ENCODE data around the gene NFATC1. TPM values are rescaled to one million over a fixed set of nuclear protein-coding genes. Genes with fewer than 3 reads are reported as not detected.

NFATC1 gene
- polyA plus RNA-seq, 1 of the 3 experiments (the other 2 are of a cell fraction) = 0.02 TPM

DNA sequence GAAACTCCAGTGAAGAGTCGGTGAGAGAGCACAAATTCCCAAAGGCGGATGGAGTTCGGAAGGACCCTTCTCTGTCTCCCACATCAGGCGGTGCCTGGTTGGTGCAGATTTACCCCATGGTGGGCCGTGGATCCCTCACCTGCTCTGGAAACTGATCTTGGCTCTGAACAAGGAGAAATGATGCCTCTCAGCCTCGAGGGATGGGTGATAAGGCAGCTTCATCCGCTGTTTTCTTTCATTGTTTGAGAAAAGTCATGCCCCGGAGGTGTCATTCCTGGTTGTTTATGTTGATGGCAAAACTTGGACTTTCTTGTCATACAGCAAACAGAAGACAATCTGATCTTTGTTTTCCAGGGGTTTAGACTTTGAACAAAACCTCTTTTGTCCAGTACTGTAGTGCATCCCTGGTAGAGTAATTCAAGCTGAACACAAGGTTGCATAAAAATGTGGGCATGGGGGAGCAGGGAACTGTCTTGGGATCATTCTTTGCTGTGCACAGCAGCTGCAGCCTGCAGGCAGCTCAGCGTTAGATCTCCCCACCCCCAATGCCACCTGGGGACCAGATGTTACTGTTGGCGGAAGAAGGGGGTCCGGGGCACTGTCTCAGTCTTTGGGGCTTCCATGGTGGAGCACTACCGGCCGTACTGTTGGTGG, 81.3 kb downstream of the NFATC1 start:
- CTCF ChIA-PET = interaction anchor here (0.7 kb wide), 1 partner anchor 1495 kb away, joined by 3 read pairs; no protein-coding TSS in a partner anchor
- no peaks in the 10 kb centered on the region for H3K36me3 ChIP-seq (replicated peaks in 1 of 2; ENCODE audit: control insufficient read depth in 1 of 2, insufficient read depth in 2 of 2, low read length in 1 of 2)
- no peak overlapping the region for H3K4me3 ChIP-seq (ENCODE audit: low read depth in 2 of 2, low read length in 1 of 2)
- no peak overlapping the region for H2AFZ ChIP-seq (ENCODE audit: low read depth)
- POLR2A ChIA-PET = no interaction called here
- H3K4me1 ChIP-seq (ENCODE audit: control insufficient read depth in 1 of 2, insufficient read depth in 2 of 2, low read depth in 1 of 2, low read length in 1 of 2) = no peaks in the 10 kb centered on the region
- no peaks in the 10 kb centered on the region for H3K79me2 ChIP-seq (ENCODE audit: insufficient read depth)
- H4K20me1 ChIP-seq (ENCODE audit: insufficient read depth) = no peaks in the 10 kb centered on the region
- H3K27ac ChIP-seq (ENCODE audit: low read depth in 2 of 2, low read length in 1 of 2) = no peak overlapping the region
- WGBS (ENCODE audit: low lambda C conversion rate) = 21% methylated on average over 13 of the region's 13 CpGs
- no peak for DNase-seq
- H3K4me2 ChIP-seq = no peak overlapping the region
- no peaks in the 10 kb centered on the region for H3F3A ChIP-seq (replicated peaks; ENCODE audit: insufficient read depth)
- no peak for TF ChIP-seq EP300 (IDR thresholded peaks at IDR 0.05; ENCODE audit: borderline replicate concordance in 1 of 2, low read depth in 1 of 2, low read length in 1 of 2)
- no peak for TF ChIP-seq ELF1 (IDR thresholded peaks at IDR 0.05)
- TF ChIP-seq, protein P1, sequence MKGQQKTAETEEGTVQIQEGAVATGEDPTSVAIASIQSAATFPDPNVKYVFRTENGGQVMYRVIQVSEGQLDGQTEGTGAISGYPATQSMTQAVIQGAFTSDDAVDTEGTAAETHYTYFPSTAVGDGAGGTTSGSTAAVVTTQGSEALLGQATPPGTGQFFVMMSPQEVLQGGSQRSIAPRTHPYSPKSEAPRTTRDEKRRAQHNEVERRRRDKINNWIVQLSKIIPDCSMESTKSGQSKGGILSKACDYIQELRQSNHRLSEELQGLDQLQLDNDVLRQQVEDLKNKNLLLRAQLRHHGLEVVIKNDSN (IDR thresholded peaks at IDR 0.05; ENCODE audit: borderline replicate concordance, low read depth) = no peak
- peaks cover 57% of the 10 kb centered on the region for H3K27me3 ChIP-seq (ENCODE audit: insufficient read depth)
- no peaks in the 10 kb centered on the region for H3K9me3 ChIP-seq
- H3K9ac ChIP-seq = no peak overlapping the region
- H3K9me2 ChIP-seq = no peaks in the 10 kb centered on the region

DNA sequence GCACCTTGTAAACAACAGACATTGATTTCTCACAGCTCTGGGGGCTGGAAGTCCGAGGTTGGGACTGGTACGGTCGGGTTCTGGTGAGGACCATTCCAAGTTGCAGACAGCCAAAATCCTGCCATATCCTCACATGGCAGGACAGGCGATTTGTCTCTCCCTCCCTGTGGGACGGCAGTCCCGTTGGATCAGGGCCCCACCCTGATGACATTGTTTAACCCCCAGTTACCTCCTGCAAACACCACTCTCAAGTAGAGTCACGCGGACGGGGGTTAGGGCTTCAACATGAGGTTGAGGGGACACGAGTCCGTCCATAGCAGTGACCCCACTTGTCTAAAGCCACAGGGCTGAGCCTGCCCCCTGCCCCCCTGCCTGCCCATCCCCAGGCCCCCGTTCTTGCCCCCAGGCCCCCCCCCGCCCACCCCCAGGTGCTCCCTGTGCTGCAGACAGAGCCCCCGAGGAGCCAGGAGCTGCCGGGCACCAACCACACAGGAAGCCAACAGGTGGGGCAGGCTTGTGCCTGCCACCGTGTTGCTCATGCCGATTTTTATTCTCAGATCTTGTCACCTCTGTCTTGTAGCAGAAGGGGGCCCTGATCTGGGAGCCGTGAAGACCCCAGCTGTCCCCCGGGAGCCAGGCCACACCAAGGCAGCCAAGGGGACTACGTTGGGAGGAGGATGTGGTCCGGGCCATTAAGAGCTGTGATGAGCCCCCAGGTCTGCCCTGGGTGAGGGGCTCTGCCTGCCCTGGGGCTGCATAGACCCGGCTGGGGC, 82.2 kb downstream of the NFATC1 start:
- no peak overlapping the region for H3K4me2 ChIP-seq
- no peak overlapping the region for H3K9ac ChIP-seq
- DNase-seq = no peak
- 0% methylated on average over 6 of the region's 22 CpGs for WGBS (ENCODE audit: low lambda C conversion rate)
- no peaks in the 10 kb centered on the region for H3K4me1 ChIP-seq (ENCODE audit: control insufficient read depth in 1 of 2, insufficient read depth in 2 of 2, low read depth in 1 of 2, low read length in 1 of 2)
- H3K79me2 ChIP-seq (ENCODE audit: insufficient read depth) = no peaks in the 10 kb centered on the region
- H3K4me3 ChIP-seq (ENCODE audit: low read depth in 2 of 2, low read length in 1 of 2) = no peak overlapping the region
- H2AFZ ChIP-seq (ENCODE audit: low read depth) = no peak overlapping the region
- H3K9me3 ChIP-seq = no peaks in the 10 kb centered on the region
- H3K27ac ChIP-seq (ENCODE audit: low read depth in 2 of 2, low read length in 1 of 2) = no peak overlapping the region
- no peaks in the 10 kb centered on the region for H3K36me3 ChIP-seq (replicated peaks in 1 of 2; ENCODE audit: control insufficient read depth in 1 of 2, insufficient read depth in 2 of 2, low read length in 1 of 2)
- TF ChIP-seq, protein P2, sequence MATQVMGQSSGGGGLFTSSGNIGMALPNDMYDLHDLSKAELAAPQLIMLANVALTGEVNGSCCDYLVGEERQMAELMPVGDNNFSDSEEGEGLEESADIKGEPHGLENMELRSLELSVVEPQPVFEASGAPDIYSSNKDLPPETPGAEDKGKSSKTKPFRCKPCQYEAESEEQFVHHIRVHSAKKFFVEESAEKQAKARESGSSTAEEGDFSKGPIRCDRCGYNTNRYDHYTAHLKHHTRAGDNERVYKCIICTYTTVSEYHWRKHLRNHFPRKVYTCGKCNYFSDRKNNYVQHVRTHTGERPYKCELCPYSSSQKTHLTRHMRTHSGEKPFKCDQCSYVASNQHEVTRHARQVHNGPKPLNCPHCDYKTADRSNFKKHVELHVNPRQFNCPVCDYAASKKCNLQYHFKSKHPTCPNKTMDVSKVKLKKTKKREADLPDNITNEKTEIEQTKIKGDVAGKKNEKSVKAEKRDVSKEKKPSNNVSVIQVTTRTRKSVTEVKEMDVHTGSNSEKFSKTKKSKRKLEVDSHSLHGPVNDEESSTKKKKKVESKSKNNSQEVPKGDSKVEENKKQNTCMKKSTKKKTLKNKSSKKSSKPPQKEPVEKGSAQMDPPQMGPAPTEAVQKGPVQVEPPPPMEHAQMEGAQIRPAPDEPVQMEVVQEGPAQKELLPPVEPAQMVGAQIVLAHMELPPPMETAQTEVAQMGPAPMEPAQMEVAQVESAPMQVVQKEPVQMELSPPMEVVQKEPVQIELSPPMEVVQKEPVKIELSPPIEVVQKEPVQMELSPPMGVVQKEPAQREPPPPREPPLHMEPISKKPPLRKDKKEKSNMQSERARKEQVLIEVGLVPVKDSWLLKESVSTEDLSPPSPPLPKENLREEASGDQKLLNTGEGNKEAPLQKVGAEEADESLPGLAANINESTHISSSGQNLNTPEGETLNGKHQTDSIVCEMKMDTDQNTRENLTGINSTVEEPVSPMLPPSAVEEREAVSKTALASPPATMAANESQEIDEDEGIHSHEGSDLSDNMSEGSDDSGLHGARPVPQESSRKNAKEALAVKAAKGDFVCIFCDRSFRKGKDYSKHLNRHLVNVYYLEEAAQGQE (IDR thresholded peaks at IDR 0.05; ENCODE audit: low read depth, low read length) = no peak
- TF ChIP-seq RXRA (IDR thresholded peaks at IDR 0.05; ENCODE audit: borderline replicate concordance, low read depth) = no peak
- peaks cover 50% of the 10 kb centered on the region for H3K27me3 ChIP-seq (ENCODE audit: insufficient read depth)
- H3K9me2 ChIP-seq = no peaks in the 10 kb centered on the region
- CTCF ChIA-PET = interaction anchor here (0.7 kb wide), 1 partner anchor 1496 kb away, joined by 3 read pairs; no protein-coding TSS in a partner anchor
- H3F3A ChIP-seq (replicated peaks; ENCODE audit: insufficient read depth) = no peaks in the 10 kb centered on the region
- POLR2A ChIA-PET = no interaction called here
- no peaks in the 10 kb centered on the region for H4K20me1 ChIP-seq (ENCODE audit: insufficient read depth)
